Measurements from ENCODE around the gene S100Z. TPM values are rescaled to one million over a fixed set of nuclear protein-coding genes. Genes with fewer than 3 reads are reported as not detected.

S100Z gene
- total RNA-seq, 1 donor from 2014 or later = not detected

- intact Hi-C loops (cut with micrococcal nuclease) = no loop called here
- DNase-seq = no peak
- Histone ChIP-seq H3K9me3 (replicated peaks) (no peaks in the 10 kb centered on the region), H3K4me3 (no peak overlapping the region), H3K36me3 (no peaks in the 10 kb centered on the region), H3K27ac (replicated peaks) (no peak overlapping the region), H3K4me1 (peaks cover 14% of the 10 kb centered on the region), H3K27me3 (ENCODE audit: low read depth) (peaks cover 17% of the 10 kb centered on the region)
- TF ChIP-seq, protein P1, sequence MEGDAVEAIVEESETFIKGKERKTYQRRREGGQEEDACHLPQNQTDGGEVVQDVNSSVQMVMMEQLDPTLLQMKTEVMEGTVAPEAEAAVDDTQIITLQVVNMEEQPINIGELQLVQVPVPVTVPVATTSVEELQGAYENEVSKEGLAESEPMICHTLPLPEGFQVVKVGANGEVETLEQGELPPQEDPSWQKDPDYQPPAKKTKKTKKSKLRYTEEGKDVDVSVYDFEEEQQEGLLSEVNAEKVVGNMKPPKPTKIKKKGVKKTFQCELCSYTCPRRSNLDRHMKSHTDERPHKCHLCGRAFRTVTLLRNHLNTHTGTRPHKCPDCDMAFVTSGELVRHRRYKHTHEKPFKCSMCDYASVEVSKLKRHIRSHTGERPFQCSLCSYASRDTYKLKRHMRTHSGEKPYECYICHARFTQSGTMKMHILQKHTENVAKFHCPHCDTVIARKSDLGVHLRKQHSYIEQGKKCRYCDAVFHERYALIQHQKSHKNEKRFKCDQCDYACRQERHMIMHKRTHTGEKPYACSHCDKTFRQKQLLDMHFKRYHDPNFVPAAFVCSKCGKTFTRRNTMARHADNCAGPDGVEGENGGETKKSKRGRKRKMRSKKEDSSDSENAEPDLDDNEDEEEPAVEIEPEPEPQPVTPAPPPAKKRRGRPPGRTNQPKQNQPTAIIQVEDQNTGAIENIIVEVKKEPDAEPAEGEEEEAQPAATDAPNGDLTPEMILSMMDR (IDR thresholded peaks at IDR 0.05; ENCODE audit: borderline replicate concordance) = no peak
Measured at GRCh38 chr5:76946090-76946489, 96.3 kb downstream of the S100Z start.

DNA sequence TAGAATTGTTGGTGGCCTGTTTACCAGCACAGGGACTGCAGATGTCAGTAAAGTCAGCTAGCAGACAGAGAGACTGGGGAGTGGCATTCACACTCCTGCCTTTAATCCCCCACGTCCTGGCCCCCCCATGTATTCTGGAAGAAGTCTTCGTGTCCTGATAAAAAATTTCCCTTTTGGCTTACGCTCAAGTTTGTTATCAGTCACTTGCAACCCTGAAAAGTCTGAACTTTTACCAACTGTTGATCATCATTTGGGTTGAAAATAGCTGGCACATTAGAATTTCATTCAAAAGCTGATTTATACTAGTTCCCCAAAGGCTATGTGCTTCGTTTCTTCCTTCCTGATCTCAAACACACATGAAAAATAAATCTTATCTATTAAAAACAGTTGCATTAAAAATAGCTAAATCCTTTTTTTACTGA, 97.3 kb downstream of the S100Z start:
- TF ChIP-seq, protein P1 (IDR thresholded peaks at IDR 0.05; ENCODE audit: borderline replicate concordance) = no peak
- Histone ChIP-seq H3K36me3 (no peaks in the 10 kb centered on the region), H3K4me1 (peaks cover 14% of the 10 kb centered on the region), H3K9me3 (replicated peaks) (no peaks in the 10 kb centered on the region), H3K4me3 (no peak overlapping the region), H3K27ac (replicated peaks) (no peak overlapping the region), H3K27me3 (ENCODE audit: low read depth) (peaks cover 17% of the 10 kb centered on the region)
- no peak for DNase-seq
- intact Hi-C loops (cut with micrococcal nuclease) = no loop called here

GRCh38 chr5:76952795-76953536, 103.2 kb downstream of the S100Z start, which contains the start of gene CRHBP:
Gene CRHBP (plus strand): TSS chr5:76953045. CDS start chr5:76953135, 90 bp downstream.
- no peaks in the 10 kb centered on the region for H3K36me3 ChIP-seq
- TF ChIP-seq, protein P1 (IDR thresholded peaks at IDR 0.05; ENCODE audit: borderline replicate concordance) = no peak
- no peak within 1 kb of the TSS for H3K27ac ChIP-seq (replicated peaks)
- H3K27me3 ChIP-seq (ENCODE audit: low read depth) = peaks cover 54% of the 10 kb centered on the region
- H3K4me3 ChIP-seq = peak within 1 kb of the TSS; percentile 68
- intact Hi-C loops (cut with micrococcal nuclease) = no loop called here
- no peaks in the 10 kb centered on the region for H3K9me3 ChIP-seq (replicated peaks)
- H3K4me1 ChIP-seq = peaks cover 15% of the 10 kb centered on the region
- DNase-seq = no peak

GRCh38 chr5:76953551-76954382, 104.0 kb downstream of the S100Z start:
- Histone ChIP-seq H3K36me3 (no peaks in the 10 kb centered on the region), H3K27me3 (ENCODE audit: low read depth) (peaks cover 52% of the 10 kb centered on the region), H3K4me1 (peaks cover 15% of the 10 kb centered on the region), H3K9me3 (replicated peaks) (no peaks in the 10 kb centered on the region), H3K4me3 (peak overlapping the region; percentile 68), H3K27ac (replicated peaks) (peak overlapping the region; percentile 10)
- DNase-seq = no peak
- intact Hi-C loops (cut with micrococcal nuclease) = no loop called here
- TF ChIP-seq, protein P1 (IDR thresholded peaks at IDR 0.05; ENCODE audit: borderline replicate concordance) = no peak

DNA sequence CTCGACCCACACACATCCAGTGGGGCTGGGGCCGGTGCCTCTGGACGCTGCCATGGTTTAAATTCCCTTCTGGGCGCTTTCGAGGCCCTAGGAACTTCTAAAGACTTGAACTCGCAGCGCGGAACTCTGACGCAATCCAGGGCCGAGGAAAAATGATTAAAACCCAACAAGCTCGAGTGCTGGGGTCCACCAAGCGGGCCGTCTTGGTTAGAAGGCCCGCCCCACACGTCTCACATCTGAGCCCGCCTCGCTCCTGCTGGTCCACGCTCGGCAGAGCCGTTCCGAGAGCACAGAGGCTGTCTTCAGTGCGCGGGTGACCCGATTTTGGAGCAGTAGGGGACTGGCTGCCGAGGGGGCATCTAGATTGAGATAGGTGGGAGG, 104.6 kb downstream of the S100Z start:
- Histone ChIP-seq H3K27ac (replicated peaks) (peak overlapping the region; percentile 10), H3K27me3 (ENCODE audit: low read depth) (peaks cover 52% of the 10 kb centered on the region), H3K9me3 (replicated peaks) (no peaks in the 10 kb centered on the region), H3K4me1 (peaks cover 15% of the 10 kb centered on the region), H3K36me3 (no peaks in the 10 kb centered on the region), H3K4me3 (peak overlapping the region; percentile 68)
- DNase-seq = no peak
- intact Hi-C loops (cut with micrococcal nuclease) = no loop called here
- TF ChIP-seq, protein P1 (IDR thresholded peaks at IDR 0.05; ENCODE audit: borderline replicate concordance) = no peak
